Measurements from ENCODE around the gene SND1.
"Not testable (repeated sequence)": the region's sequence is repeated elsewhere in the genome, so short reads cannot be mapped to it uniquely, and the experiment has no call there.

Gene SND1

DNA sequence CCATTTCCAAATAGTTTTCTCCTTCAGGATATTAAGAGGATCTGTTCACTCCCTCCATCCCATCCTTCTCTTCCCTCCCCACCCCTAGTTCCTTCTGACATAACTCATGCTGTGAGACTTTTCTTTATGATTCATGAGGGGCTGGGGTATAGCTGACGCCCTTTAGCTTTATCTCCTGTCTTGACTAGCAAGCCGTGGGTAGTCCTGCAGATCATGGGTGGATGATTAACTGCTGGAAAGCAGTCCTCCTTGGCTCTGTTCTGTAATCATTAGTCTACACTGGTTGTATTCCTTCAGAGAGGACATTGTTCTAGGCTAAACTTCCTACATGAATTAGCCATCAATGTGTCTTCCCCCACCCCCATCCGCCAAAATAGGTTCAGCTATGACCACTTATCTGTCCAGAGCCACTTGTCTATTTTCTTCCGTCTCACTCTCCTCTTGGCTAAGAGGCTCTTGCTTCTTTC is 243.9 kb downstream of the SND1 start:
- DNase-seq = no peak

DNA sequence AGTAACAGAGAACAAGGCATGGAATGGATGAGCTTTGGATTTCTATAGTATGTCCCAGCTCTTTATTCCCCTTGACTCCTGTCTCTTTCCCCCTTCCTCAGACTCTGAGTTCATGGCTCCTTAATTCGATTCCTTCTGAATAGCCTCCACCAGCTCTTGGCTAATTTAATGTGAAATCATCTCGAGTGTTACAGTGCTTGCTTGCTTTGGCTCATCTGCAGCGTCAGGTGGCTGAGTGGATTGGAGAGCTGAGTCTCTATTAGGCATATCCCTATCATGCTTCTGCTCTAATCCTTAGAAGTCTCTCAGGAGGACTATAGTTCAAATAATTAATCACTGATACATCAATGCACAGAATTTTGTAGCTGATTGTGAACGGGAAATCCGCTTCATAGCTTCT is 244.7 kb downstream of the SND1 start:
- no peak for DNase-seq

DNA sequence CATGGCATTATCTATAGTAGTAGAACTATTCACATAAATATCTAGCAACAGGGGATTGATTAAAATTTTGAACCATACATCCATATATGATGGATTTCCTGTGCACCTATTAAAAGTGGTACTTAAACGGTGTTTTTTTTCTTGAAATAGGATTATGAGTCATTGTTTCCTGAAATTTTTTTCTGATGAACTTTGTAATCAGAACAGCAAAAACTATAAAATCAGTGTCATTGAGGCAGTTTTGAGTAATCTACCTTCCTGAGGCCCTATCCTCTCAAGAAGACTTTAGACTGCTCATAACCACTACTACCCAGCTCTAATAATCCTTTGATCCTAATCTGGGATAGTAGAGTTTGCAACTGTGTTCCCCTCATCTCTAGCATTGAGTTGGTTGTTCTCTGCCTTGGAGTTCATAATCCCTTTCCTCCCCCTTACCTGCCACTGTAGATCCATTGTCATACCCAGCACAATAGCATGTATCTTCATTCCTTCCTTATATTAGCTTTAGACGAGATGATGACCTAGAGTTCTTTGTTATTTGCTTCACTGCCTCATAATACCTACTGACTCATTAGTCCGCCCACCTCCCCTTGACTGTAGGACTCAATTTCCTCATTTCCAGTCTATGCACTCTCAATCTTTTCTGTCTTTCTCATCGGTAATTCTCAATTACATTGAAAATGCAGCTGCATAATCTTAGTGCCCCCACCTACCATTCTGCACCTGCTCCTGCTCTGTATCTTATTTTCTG is 245.9 kb downstream of the SND1 start:
- DNase-seq = no peak

DNA sequence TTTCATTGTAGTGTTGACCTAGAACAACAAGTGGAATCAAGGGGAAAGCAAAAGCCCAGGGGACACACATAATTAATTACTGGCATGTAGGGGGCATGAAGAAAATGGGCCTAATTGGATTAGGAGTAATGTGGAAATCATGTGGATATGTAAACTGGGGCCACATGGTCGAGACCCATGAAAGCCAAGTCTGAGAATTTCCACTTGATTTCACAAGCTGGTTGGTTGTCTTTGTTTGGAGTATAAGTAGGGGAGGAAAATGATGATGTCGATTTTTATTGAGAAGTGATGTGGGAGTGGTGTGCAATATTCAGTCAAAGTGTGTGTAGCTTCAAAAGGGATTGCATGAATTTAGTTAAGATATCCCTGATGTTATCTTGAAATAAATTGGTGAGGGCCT is 247.4 kb downstream of the SND1 start:
- no peak for DNase-seq

DNA sequence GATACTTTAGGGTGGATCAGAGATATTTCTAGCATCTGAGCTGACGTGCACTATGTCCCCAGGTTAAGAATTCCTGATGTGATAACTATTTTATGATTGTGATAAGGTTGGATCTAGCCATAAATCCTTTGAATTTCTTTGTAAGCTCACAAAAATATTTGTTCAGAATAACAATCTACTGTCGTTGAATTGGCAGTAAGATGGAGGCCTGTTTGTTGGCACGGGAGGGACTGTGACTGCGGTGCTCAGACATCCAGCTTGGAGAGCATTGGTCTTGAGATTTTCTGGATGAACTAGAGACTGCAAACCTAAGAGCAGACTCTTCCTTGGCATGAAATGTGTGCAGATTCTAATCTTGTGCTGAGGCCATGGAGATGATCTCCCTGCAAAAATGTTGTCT is 248.1 kb downstream of the SND1 start:
- no peak for DNase-seq

DNA sequence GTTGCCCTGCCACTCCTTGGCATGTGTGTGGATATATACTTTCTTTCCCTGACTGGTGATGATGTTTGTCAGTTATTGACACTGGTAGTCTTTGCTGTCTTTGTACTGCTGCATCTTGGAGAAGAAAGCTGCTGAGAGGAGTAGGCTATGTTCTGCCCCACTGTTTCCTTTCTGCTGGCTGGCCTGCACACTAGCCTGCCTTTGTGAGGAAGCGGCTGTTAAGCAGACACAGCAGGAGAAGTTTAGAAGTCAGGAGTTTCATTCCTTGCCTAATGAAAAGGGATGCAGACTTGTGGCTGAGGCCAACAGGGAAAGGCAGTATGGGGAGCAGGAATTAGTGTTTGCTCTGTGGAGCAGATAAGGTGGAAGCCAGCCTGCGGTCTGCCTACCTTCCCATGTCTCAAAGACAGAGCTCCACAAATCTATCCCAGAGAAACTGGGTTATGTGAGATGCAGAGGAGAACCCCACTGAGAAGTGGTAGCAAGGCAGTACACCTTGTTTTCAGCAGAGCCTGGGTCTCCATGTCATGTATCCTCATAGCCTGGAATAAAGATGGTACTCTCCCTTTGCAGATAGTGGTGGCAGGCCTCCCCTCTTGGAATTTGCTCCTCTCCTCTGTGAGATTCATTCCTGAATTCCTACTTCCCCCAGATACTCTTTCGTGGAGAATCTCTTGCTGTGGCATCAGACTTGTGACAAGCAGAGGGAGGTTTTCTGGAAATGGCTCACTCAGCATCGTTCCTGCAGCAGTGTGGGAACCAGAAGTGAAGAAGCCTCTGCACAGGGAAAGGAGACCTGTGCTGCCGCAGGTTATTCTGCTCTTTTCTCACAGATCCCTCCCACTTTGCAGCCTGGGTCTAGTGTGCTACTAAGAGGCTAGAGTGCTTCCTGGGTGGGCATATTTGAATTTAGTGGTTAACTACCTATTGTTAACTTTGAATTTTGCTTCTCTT is 249.0 kb downstream of the SND1 start:
- no peak for DNase-seq

DNA sequence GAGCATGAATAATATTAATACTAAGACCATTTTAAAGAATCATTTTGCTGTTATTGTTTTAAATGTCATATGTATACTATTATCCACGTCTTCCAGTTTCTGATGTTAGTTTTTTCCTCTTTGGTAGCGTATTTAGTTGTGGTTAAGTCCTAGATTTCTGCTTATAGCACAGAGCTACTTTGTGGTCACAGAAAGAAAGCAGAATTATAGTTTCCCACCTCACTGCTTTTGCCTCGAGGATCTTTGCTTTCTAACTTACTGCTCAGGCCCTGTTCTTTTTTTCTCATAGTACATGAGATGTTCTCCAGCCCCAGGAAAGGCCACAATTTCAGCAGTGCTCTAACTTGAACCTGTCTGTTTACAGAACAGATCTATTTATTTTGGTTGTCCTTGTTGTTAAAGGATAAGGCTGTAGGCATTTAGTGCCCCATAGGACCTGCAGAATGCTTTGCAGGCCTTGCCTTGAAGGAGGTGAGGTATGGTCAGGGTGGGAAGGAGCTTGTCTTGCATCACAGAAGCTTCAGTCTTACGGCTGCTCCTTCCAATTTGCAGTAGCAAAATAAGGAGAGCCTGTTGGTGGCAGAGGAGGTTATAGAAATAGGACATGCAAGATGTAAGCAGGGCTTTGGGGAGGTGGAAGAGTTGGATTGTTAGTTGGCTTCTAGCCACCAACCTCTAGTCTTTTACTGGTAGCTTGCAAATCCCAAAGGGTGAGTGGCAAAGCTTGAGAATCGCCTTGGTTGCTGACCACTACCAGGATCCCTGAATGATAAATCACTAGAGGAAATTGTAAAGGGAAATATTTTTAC is 250.1 kb downstream of the SND1 start:
- no peak for DNase-seq

DNA sequence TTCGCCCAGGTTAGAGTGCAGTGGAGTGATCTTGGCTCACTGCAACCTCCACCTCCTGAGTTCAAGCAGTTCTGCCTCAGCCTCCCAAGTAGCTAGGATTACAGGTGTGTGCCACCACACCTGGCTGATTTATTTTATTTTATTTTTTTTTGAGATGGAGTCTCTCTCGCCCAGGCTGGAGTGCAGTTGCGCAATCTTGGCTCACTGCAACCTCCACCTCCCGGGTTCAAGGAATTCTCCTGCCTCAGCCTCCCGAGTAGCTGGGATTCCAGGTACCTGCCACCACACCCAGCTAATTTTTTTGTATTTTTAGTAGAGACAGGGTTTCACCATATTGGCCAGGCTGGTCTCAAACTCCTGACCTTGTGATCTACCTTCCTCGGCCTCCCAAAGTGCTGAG is 250.8 kb downstream of the SND1 start:
- not testable (repeated sequence) for DNase-seq

DNA sequence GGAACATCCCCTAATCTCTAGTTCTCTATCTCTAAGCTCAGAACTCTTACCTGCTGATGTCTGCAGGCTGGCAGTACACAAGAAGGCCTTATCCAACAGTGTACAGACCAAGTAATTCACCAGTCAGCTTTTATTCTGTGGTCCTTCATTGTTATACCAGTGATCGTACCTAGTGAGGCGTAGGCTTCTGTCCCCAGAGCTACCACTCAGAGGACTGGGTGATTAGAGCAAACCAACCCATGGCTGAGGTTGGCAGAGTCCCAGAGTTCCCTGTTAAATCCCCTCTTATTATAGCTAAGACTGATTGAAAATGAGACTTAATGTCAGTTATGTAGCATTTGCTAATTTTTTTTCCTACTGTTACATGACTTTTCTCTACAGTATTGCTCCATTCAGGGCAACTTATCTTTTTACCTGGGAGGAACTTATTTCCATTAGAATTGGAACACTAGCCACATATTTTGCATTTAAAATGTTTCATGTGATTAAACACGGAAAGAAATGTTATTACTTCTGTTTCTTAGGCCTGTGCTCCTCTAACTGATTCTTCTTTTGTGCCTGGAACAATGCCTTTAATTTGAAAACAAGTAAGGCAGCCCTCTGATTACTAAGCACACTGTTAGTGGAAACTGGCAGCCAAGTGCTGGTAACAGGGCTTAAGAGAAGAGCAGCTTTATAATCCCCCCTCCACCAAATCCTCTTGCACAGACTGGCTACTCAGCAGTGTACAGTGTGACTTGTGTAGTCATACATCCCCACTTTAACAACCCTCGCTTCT is 252.1 kb downstream of the SND1 start:
- no peak for DNase-seq

DNA sequence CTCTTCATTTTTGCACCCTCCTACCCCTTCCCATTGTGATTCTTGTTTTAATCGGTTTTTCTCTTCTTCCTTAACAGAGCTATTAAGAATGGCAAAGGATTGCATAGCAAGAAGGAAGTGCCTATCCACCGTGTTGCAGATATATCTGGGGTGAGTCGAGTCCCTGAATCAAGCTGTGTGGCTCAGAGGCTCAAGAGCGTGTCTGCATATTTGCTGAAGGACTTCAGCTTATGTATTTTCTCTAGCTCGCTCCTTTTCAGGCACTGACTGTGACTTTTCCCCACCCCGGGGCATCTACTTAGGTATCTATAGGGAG is 252.6 kb downstream of the SND1 start:
- no peak for DNase-seq

DNA sequence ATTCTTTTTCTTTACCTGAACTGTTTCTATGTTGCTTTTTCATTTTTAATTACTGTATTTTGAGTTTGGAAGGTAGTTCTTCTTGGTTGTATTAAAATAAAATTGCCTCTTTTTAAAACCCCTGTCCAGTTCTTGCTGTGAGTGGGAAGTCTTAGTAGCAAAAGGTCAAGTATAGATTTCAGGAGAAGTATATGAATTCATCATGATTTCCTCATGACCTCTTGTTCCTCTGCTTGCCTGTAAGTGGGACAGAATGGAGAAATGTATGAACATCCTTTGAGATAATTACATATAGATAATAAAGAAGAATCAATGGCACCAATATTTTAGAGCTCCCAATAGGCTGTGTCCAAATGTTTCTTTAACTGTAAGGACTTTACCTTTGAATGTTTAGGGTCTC is 253.0 kb downstream of the SND1 start:
- DNase-seq = no peak

DNA sequence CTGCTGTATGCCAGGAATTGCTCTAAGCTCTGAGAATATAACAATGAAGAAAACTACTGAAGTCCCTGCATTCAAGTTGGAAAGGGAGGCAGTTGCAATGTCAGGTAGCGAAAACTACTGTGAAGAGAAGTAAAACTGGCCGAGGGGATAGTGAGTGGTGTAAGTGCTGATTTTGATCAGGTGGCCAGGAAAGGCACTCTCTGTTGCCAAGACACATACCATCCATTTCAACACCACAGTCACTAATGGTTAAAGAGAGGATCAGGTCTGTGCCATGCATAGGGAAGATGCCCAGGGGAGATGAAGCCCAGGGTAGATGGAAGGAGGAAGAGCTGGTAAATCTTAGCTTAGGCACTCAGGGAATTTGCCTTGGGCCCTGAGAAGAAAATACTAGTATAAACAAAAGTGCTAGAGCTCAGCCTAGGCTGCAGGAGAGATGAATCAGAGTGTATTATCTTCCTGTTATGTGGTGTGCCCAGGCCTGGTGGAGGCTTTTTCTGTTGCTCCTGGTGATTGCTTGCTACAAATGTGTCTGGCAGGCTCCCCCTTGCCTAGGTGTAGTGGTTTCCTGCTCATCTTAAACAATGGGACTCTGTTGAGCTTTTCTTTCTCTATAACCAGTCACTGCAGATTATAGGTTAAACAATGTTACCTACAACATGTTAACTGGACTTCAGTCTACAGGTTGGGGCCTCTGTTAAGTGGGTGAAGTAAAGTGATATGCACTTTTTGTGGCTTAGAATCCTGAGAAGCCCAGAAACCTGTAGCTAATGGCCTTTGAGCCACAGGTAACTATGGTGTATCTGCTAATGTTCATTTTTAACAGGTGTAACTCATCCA is 253.7 kb downstream of the SND1 start:
- DNase-seq = no peak

DNA sequence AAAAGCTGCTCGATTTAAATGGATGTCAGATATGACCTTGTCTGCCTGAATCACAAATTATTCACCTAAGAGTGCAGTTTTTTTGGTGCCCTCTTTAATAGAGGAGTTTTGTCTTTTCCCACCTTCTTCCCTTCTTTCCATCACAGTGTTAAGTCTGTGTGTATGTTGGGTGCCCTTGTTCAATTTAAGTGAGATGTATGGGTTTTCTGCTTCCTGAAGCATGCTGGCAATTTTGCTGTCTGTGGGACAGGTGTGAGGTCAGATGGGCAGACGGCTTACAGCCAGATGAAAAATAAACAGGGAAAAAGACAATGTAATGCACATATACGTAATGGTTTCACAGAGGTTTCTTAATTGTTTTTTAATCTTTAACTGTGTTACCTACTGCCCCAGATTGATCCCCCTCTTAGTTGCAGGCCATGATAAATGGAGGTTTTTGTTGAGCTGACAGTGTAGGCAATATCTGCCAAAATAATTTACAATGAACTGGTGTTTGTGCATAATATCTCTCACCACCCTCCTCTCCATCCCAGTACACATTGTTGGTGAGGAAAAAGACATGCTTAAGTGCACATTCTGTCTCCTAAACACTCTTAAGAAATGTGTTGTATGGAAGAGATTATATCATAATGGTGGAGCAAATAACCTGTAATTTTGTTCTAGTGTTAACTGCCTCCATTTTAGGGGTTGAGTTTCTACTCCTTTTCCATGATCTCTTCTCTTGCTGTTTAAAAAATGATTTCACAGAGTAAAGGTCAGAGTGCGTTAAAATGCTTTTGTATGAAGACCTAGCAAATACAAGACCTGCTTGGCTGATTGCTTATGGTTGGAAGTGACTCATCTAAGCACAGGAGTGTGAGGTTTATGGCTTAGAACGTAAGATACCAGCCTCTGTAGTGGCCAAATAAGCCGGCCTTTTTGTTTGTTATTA is 255.4 kb downstream of the SND1 start:
- DNase-seq = no peak

DNA sequence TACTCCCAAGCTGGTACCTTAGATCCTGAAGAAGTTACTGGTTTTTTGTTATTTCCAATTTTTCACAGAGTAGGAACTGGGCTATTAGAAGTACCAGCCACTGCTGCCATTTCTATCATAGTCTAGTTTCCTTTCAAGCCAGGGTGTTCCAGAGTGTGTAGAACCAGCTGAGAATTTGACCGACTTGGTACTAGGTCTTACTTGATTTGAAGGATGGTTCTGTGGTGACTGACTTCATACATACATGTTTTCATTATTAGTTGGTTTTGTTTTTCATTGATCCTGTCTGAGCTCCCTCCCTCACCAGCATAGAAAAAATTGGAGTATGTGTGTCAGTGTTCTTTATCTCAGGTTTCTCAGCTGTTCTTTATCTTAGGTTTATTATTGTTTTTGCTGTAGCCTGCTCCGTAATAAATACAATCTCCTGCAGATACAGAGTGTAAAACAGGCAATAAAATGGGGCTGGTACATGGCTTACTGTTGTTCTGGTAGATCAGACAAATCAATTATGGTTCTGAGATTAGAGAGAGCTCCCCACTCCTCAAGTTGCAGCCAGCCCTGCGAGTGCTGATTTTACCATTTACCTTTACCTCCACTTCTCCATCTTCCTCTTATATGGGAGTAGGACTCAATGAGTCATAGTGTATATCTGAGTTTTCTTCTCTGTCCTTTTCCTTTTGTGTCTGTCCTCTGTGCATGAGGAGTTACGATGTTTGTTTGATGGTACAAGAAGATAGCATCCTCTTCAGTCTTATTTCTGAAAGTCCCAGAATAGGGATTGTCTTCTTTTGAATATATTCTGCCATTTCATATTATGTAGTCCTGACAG is 256.6 kb downstream of the SND1 start:
- DNase-seq = no peak

DNA sequence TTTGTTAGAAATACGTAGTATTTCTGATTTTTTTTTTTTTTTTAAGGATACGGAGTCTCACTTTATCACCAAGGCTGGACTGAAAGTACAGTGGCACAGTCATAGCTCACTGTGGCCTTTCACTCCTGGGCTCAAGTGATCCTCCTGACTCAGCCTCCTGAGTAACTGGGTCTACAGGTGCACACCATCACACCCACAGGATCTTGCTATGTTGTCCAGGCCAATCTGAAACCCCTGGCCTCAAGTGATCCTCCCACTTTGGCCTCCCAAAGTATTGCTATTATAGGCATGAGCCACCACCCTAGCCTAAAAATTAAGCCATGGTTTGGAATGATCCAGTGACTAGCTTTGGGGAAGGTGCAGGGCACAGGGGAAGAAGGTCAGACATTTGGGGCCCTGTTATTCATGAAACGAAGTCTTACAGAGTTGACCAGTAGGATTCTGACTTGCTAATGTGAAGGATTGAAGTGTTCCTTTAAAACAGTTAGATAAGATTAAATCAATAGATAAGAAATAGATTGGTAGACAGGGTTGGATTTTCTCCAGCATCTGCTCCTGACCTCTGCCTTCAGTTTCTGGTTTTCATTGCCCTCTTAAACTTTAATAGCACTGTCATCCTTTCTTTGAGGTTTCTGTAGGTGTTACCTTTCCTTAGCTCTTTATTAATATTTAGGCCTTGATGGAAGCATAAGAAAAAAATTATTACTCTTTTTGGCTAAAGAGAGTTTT is 257.6 kb downstream of the SND1 start:
- DNase-seq = no peak

DNA sequence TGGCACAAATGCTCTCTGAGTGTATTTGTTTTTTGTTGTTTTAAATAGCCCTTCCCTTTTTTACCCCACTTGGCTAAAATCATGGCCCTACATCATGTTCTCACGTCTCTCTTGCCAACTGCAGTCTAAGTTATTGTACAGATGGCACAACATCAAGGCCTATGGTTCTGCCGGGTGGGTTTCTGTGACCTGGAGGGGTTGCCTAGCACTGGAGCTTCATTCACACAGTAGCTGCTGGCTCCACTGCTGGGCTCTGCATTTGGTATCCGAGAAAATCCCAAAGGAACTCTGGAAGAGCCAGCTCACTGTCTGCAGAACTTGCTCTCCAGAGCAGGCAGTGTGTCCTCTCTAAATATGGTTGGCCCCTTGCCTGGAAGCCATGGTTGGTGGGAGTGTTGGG is 258.7 kb downstream of the SND1 start:
- no peak for DNase-seq

DNA sequence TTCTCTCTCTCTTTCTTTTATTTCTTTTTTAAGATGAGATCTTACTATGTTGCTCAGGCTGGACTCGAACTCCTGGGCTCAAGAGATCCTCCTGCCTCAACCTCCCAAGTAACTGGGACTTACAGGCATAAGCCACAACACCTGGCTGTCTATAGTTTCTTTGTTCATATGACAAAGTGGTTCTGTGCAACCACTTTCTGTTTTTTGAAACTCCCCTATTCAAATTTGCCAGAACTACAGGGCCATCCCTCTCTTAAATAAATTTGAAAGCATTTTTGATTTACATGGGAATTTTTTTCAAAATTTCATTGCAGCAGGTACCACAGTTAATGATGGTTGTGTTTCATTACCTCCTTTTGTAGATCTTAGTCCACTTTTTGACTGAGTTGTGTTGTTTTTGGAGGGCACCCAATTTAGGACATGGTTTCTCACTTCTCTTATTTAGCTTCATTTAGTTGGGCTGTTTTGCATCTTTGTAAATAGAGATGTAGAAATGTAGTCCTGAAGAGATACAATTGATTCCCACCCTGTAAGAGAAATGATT is 260.0 kb downstream of the SND1 start:
- DNase-seq = no peak

DNA sequence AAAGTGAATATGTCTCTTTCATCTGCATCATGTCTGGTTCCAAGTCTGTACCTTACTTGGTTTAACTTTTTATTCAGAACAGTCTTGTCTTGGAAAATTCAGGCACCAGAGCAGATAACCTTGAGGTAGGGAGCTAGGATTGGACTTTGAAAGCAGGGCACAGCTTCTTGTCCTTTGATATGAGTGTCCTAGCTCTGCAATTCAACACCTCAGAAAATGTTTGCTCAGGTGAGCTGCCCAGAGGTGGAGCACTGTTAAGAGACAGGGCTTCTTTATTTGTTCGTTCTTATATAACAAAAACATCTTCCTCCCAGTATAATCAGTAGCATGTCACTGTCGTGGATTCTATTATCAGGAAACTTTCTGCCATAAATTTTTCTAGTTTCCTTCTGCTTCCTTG is 260.9 kb downstream of the SND1 start:
- DNase-seq = no peak

DNA sequence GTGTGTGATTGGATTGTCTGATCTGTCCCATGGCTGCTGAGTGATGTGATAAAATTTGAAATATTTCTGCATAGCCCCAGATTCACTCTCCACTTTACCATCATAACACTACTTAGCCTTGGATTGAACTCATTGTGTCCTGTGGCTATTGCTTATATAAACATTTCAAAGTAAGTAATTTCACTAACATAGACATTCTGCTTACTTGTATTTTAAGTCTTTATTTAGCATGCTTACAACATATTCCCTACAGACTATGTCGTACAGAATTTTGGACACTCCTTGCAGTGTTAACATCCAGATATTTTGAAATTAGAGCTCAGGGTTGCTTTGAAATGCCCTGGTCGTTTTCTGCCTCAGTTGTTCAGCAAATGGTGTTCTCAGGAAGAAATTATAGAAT is 261.7 kb downstream of the SND1 start:
- no peak for DNase-seq
